COR-L47 (cell line): ENCODE measurements around the gene NUTF2.
"Not testable (repeated sequence)": the region's sequence is repeated elsewhere in the genome, so short reads cannot be mapped to it uniquely, and the experiment has no call there.

Experiments
- DNase-seq: peaks from one replicate; lab custom pipeline; 2025; lab: John Stamatoyannopoulos, UW

Gene NUTF2

DNA sequence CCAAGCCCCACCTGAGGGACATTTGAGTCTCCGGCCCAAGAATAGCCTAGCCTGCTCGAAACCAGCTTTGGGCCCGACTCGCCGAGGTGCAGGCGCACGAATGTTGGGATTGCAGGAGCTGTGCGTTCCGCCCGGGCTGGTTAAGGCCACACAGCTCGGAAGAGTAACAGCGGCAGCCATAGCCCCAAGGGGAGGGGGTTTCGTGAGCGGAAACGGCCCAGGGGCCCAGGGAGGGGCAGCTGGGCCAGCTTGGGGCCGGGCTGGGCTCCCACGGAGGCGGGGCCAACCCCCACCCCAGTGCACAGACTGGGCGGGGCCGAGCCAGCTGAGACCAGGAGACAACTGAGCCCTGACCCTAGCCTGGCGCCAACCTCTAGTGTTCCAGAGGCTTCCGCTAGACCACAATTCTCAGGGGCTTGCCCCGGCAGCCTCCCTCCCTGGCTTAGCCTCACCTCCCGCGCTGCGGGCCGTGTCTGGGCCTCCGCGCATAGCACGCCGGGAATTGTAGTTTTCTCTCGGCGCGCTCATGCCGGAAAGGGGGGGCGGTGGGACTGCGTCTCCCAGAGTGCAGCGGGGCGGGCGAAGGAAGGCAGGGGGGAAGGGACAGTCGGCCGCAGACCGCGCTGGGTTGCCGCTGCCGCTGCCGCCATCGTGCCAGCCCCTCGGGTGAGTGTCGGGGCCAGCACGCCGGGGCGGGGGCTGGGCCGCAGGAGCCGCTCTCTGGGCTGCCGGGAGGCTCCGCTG lies at the start of gene NUTF2:
NUTF2 (plus strand) TSS at position 614 of the 744 bp plus-strand sequence. CDS start 18,198 bp downstream, outside the sequence.
- peak; percentile 93 for DNase-seq

DNA sequence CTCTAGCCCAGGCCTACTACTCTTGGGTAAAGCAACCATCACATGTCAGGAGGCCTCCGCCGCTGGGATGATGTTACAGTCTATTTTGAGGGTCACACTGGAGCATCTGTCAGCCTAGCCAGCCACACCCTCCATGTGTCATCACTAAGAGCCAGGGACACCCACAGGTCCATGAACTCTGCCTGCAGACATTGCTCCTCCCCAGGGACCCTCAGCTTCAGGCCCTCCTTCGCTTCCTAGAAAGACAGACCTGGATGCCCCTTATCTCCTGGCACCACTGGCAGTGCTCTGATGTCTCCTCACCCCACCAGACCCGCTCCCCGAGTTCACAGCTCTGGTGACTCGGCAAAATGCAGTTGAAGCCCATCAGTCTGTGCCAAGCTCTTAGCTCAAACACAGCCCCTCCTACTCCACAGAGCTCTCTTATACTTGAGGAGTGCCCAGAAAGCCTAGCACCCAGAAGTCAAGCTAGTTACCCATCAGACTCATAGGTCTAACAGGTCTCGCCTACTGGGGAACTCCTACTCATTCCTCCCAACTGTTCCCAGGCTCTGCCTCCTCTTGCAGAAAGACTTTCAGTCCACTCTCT lies 46.3 kb upstream of the NUTF2 start:
- DNase-seq, result no peak

DNA sequence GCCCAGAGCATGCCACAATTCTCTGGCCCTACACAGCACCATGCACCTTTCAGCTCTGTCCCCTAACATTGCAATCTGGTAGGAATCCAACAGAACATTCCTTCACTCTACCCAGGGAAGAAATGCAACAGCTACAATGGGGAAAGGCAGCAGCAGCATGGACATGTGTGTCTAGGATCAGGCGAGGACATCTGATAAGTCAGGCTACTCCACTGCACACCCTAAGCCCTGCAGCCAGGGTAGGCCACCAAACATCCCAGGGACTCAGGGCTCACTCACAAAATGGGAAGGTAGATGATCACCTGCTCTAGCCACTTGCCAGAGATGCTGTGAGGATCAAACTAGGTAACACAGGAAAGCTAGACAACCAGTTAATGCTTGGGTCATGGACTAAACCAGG lies 45.5 kb upstream of the NUTF2 start:
- DNase-seq, result no peak

DNA sequence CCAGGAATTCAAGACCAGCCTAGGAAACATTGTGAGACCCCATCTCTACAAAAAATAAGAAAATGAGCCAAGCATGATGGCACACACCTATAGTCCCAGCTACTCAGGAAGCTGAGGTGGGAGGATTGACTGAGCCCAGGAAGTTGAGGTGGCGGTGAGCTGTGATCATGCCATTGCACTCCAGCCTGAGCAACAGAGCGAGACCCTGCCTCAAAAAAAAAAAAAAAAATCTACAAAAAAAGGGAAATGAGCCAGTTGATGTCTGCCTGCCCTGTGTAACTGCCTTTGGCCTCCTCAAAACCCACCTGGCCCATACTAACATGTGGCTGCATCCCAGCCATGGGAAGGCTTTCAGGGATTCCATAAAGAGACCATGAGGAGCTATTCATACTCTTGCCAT lies 44.9 kb upstream of the NUTF2 start:
- no peak for DNase-seq

DNA sequence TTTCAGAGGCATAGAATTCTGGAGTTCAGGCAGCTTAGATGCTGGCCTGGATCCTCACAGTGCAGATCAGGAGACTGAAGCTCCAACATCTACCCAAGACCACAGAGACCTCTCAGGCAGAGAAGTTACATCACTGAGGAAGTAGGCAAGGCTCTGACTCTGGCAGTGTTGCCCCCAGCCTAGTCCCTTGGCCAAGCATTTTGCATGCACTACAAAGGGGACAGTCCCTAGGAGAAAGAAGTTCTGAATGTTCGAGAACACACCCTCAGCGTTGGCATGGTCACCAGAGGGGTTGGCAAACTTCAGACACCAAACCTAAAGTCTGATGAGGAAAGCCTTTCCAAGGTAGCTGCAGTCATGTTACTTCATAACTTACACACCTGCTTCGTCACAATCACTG lies 42.8 kb upstream of the NUTF2 start:
- no peak for DNase-seq

DNA sequence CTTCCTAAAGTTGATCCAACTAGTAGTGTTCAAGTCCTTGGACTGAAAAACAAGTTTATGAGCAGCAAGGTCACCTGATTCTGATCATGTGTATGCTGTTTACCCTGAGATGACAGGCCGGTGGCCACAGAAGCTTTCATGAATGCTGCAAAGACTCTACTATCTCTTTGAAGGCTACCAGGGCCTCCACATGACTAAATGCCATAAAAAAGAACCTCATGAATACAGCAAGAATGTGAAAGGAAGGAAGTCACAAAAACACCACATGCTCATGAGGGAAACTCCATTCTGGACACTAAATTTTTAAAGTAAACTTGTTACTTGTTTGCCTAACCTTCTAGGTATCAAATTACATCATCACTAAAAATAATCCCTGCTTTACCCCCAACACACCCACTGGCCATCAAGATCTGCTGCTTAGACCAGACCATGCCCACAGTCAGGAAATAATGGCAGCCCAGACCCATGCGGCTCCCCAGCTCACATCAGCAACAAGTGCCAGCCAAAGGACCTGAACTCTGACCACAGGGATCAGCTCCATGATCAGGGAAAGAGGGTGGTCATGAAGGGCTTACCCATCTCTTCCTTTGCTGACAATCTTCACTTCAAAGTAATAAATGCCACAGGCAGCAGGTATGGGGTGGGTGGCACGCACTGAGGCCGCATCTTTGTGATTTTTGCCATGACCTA lies 41.7 kb upstream of the NUTF2 start:
- no peak for DNase-seq

DNA sequence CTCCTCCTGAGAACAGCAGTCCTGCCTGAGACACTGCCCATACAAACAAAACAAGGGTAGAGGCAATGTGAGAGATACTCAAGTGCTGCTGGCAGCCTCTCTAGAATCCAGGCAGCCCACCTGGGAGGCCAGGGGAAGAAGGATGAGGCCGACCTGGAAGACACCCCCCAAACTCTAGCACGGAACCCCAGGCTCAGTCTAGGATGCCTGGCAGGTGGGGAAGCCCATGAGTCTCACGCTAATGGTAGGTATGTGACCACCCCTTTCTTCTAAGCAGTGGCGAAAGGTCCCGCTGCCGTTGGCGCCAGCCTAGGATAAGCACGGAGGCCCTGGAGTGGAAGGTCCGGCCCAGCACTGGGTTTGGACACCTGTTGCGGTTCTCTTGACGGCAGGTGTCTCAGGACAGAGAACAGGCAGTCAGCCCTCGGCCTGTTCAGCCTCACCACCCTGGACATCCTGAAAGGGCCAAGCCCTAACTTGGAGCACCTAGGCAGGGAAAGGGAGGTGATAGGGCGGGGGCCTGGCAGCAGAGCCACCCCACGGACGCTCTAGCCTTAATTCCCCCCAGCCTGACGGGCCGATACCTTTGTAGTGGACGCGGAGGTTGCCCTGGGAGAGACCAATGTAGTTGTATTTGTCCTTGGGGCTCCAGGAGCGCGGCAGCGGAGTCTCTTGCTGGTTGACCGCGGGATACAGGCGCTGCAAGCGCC lies 40.9 kb upstream of the NUTF2 start:
- no peak for DNase-seq

DNA sequence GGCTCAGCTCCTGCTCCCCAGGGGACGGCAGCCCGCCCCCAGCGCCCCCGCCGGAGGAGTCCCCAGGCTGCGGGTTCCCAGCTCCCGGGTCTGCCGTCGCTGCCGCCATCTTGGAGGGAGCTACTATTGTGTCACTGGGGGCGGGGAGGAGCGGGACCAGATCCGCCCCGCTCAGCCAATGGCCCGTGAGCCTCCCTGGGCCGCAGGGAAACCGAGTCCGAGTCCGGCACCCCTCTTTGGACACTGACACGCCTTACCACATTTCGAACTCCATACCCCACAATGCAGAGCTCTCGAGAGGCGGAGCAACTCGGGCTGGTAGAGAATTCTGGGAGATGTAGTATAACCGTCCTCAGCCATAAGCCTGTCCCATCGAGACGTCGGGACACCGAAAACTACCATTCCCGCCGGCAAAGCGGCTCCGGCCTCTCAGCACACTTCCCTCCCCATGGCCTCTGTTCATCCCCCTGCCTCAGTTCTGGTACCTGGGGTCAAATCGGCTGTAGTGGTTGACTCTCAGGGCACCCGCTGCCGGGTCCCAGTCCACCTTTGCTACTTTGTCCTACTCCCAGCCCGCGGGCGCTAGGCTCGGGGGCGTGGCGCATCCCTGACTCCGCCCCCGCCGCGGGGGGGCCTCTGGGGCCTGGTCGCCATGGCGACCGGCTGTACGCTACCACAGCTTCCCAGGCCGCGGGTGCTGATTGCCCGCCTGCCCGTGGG lies 40.1 kb upstream of the NUTF2 start, which contains the start of the genes RANBP10 and TSNAXIP1:
RANBP10 (minus strand) TSS at position 133 of the 720 bp plus-strand sequence; CDS start at position 109, 24 bp downstream.
TSNAXIP1 (plus strand) TSS at position 462 of the 720 bp plus-strand sequence. CDS start 261 bp downstream, outside the sequence.
- peak; percentile 98 for DNase-seq

DNA sequence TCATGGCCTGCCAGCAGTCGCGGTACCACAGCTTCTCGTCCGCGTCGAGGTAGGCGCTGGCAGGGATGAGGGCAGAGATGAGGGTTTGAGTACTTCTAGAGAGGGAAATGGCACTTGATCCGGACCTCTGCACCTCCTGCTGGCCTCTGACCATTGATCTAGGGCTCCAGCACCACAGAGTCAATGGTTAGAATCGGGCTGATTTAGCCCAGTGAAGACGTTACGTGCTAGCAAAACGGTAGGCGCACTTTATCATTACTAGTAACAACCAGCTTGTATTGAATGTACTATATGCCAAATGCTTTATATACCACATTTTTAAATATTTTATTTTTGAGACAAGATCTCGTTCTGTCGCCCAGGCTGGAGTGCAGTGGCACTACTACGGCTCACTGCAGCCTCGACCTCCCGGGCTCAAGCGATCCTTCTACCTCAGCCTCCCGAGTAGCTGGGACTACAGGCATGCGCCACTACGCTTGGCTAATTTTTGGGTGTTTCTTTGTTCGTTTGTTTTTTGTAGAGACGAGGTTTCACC lies 39.5 kb upstream of the NUTF2 start:
- DNase-seq, result no peak

DNA sequence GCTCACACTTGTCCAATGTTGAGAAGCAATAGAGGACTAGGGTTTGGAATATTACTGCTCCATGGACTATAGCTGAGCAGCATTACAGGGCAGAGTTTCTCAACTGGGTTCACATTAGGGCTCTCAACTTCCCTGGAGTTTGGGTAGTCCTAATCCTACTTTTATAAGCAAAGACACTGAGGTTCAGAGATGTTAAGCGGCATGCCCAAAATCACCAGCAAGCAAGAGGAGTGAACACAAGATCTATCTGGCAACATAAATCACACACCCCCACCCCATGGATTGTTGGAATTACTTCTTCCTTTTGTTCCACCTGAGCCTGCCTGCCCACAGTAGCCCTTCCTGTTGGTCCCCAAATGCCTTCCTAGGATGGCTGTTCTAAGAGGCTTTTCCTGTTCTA lies 34.8 kb upstream of the NUTF2 start:
- no peak for DNase-seq

DNA sequence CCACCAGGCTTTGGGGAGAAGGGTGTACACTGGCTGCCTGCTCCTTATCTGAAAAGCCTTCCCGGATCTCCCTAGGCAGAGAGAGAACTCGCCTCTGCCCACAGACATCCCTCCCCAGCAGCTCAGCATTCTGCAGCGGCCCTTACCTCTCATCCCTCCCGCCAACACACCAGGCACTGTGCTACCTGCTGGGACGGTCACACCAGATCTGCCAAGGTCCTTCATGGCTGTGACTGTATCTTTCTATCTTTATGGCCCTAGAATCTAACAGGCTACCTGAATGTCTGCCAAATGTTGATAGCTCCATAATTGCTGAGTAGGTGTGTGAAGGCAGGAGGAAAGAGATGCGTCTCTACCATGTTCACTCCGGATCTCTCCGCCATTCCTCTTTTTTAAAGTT lies 32.2 kb upstream of the NUTF2 start:
- peak; percentile 29 for DNase-seq

DNA sequence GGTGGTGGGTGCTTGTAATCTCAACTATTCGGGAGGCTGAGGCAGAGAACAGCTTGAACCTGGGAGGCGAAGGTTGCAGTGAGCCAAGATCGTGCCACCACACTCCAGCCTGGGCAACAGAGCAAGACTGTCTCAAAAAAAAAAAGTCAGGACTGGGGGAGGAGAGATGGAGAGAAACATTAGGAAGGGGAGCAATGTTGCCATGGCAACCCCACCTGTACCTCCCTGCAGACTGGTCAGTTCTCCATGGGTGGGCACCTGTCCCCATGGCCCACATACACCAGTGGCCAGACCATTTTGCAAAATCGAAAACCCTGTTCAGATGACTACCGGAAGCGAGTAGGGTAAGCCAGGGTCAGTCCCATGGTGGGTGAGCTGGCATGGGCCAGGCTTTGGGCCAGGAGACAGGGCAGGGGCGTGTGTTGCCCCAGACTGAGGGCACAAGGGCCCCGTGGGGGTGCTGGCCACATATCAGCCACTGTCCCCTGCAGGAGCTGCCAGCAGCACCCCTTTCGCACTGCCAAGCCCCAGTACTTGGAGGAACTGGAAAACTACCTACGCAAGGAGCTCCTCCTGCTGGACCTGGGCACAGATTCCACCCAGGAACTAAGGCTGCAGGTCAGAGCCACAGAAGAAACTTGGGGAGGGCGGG lies 26.0 kb upstream of the NUTF2 start:
- no peak for DNase-seq

DNA sequence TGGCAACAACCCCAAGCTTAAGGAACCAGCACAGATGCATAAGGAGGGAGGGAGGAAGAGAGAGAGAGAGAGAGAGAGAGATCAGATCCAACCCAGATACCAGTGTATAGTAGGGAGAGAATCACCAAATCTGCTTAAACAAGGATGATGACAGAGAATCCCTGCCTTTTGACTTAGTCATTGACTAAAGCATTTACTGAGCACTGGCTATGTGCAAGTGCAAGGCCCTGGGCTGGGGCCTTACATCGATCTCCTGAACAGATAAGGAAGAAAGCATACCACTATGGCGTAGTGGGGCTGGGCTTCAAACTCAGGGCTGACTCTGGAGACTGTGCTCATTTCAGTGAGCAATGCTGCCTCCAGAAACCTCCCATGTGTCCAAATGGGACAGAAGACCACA lies 24.2 kb upstream of the NUTF2 start:
- DNase-seq, result no peak

DNA sequence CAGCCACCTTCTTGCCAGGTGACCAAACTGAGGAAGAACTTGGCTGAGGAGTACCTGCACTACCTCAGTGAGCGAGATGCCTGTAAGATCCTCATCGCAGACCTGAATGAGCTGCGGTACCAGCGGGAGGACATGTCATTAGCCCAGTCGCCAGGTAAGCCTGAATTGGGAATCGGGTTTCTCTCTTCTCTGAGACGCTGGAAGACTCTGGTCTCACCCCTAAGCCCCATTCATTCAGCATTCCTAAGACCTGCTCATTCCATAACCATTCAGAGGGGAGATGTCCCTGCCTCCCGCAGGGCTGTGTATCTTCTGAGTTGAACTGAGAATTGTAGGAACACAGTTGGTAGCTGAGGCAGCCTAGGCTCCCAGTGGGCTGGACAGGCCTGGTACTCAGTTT lies 21.6 kb upstream of the NUTF2 start:
- no peak for DNase-seq

DNA sequence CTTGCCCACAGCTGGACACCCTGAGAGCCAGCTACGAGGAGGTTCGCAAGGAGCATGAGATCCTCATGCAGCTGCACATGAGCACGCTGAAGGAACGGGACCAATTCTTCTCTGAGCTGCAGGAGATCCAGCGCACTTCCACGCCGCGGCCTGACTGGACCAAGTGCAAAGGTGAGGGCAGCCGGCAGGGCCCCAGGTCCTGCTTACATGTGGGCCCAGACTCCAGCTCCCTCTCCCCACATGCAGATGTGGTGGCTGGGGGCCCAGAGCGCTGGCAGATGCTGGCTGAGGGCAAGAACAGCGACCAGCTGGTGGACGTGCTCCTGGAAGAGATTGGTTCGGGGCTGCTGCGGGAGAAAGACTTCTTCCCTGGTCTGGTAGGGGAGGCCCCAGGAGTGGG lies 20.8 kb upstream of the NUTF2 start:
- no peak for DNase-seq

DNA sequence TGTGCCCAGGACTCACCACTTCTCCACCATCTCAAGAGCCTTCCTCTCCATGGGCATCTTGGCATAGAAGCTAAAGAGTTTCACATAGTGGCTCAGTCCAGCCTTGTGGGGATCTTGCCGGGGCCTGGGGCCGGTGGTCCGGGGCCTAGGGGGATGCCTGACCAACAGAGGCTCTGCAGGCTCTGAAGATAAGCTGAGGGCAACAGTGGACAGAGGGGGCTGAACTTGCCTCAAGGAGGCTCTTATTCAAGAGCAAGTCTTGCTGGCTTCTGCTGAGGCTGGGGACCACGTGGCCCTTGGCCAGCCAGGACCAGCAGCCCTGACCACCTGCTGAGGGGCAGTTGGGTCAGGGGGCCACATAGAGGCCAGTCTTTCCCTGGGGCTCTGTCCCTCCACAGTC lies 18.1 kb upstream of the NUTF2 start:
- no peak for DNase-seq

DNA sequence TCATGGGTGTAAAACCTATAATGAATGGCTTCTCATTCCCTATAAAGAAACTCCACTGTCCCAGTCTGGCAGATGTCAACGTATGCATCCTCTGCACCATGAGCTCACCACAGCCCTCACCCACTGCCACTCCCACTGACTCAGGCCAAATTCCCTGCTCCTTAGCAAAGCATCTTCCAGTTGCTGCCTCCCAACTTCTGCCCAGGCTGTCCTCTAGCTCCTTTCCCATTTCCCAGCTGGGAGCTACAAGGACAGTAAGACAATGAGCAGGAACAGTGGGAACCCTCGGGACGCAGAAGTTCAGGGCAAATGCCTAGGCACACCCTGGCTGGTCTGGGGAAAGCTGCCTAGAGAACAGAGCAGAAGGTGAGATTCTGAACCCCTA lies 13.7 kb upstream of the NUTF2 start:
- no peak for DNase-seq

DNA sequence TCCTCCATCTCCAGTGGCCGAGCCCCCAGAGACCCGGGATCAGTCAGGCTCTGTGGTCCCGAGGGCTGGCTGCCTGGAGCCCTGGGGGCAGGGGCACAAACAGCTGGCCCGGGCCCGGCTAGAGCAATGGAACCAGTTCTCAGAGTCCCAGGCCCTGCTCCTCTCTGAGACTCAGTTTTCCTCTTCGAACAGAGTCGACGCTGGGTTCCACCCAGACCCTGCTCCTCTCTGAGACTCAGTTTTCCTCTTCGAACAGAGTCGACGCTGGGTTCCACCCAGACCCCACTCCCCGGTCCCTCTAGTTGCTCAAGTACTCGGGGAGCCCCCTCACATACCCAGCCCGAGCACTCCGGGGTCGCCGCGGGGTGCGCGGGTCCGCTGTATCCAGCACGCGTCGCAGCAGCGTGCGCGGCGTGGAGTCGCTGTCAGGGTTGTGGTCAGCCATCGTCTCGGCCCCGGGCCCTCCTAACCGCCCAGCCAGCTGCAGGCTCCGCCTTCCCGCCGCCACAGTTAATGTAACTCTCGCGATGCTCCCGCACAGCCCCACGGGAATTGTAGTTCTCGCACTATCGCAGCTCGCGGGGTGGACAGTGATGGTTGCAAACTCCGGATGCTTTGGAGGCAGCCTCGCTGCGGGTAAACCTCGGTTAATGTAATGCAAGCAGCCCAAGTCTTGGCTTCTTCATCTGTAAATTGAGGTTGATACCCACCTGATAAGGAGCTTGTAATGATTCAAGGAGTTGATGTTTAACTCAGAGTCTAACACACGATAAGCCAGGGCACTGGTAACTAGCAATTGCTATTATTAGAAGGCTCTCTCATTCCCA lies 13.1 kb upstream of the NUTF2 start:
- DNase-seq, result peak; percentile 89

DNA sequence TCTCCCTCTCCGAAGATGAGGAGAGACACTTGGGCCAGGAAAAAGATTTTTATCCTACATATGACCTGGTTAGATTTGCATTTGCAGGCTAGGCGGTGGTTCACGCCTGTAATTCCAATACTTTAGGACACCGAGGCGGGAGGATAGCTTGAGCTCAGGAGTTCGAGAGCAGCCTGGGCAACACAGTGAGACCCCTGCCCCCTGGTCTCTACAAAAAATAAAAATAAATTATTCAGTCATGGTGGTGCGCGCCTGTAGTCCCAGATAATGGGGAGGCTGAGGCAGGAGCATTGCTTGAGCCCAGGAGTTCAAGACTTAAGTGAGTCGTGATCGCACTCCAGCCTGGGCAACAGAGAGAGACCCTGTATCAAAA lies 12.5 kb upstream of the NUTF2 start:
- DNase-seq, result no peak

DNA sequence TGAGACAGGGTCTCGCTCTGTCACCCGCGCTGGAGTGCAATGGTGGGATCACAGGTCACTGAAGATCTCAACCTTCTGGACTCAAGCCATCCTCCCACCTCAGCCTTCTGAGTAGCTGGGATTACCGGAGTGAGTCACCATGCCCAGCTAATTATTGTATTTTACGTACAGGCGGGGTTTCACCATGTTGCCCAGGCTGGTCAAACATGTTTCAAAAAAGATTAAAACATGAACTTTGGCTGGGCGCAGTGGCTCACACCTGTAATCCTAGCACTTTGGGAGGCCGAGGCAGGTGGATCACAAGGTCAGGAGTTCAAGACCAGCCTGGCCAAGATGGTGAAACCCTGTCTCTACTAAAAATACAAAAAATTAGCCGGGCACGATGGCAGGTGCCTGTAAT lies 9.5 kb upstream of the NUTF2 start:
- DNase-seq, result not testable (repeated sequence)
